ENCODE measurements around the gene NCKAP5. TPM values are rescaled to one million over a fixed set of nuclear protein-coding genes. Genes with fewer than 3 reads are reported as not detected.

The NCKAP5 gene
- polyA plus RNA-seq, 2 of the 4 experiments (the other 2 are of a cell fraction): 3.0 to 4.1 TPM

- peaks cover 24% of the 10 kb centered on the region for H3K4me1 ChIP-seq
- H3K4me2 ChIP-seq: no peak overlapping the region
- no peak for ATAC-seq
- no peak for DNase-seq (ENCODE audit: low read depth in 1 of 2, low spot score in 1 of 2)
- POLR2A ChIA-PET: no interaction called here
- no peaks in the 10 kb centered on the region for H3K9me3 ChIP-seq
- CTCF ChIA-PET: no interaction called here
- no peak for FAIRE-seq
- no peak for TF ChIP-seq ELK1 (IDR thresholded peaks at IDR 0.05; ENCODE audit: low read depth, low read length)
- no peak for TF ChIP-seq ESRRA (IDR thresholded peaks at IDR 0.05; ENCODE audit: borderline replicate concordance, low read length)
- TF ChIP-seq TP53 (CRISPR knock-in tag; IDR thresholded peaks at IDR 0.05): no peak
- TF ChIP-seq CHD2 (IDR thresholded peaks at IDR 0.05; ENCODE audit: low read length, partially characterized antibody): no peak
- TF ChIP-seq FOSL2 (IDR thresholded peaks at IDR 0.05): no peak
- no peak for TF ChIP-seq FOSL2 (CRISPR knock-in tag; IDR thresholded peaks at IDR 0.05)
- WGBS (ENCODE audit: missing lambda C conversion rate): 70% methylated on average over 1 of the region's 1 CpG
- H3K4me3 ChIP-seq: no peak overlapping the region
- H3K27ac ChIP-seq: no peak overlapping the region
Measured at GRCh38 chr2:133360882-133361281, 207.4 kb downstream of the NCKAP5 start.

- no peak for ATAC-seq
- Histone ChIP-seq H3K4me1 (peaks cover 24% of the 10 kb centered on the region), H3K27ac (no peak overlapping the region), H3K9me3 (no peaks in the 10 kb centered on the region), H3K4me2 (no peak overlapping the region), H3K4me3 (no peak overlapping the region)
- no peak for DNase-seq (ENCODE audit: low read depth in 1 of 2, low spot score in 1 of 2)
- no peak for FAIRE-seq
- WGBS (ENCODE audit: missing lambda C conversion rate): 52% methylated on average over 3 of the region's 3 CpGs
- TF ChIP-seq BHLHE40 (IDR thresholded peaks at IDR 0.05; ENCODE audit: low read depth, low read length) (no peak), HOXB5 (CRISPR knock-in tag; IDR thresholded peaks at IDR 0.05) (no peak), CTCF (IDR thresholded peaks at IDR 0.05) (no peak), SREBF2 (IDR thresholded peaks at IDR 0.05) (no peak), HEYL (CRISPR knock-in tag; IDR thresholded peaks at IDR 0.05) (no peak), ZSCAN20 (CRISPR knock-in tag; IDR thresholded peaks at IDR 0.05) (no peak), SMC3 (IDR thresholded peaks at IDR 0.05) (no peak), POLR2AphosphoS2 (conservative IDR thresholded peaks at IDR 0.05; ENCODE audit: low read length) (no peak), JUNB (IDR thresholded peaks at IDR 0.05) (no peak), PHF8 (IDR thresholded peaks at IDR 0.05; ENCODE audit: borderline replicate concordance, low read depth) (no peak), RNF2 (IDR thresholded peaks at IDR 0.05; ENCODE audit: borderline replicate concordance, low read depth) (no peak), RFX5 (IDR thresholded peaks at IDR 0.05) (no peak), ZC3H11A (IDR thresholded peaks at IDR 0.05) (no peak), CBX2 (IDR thresholded peaks at IDR 0.05; ENCODE audit: borderline replicate concordance, low read depth) (no peak)
- TF ChIP-seq, protein P1, sequence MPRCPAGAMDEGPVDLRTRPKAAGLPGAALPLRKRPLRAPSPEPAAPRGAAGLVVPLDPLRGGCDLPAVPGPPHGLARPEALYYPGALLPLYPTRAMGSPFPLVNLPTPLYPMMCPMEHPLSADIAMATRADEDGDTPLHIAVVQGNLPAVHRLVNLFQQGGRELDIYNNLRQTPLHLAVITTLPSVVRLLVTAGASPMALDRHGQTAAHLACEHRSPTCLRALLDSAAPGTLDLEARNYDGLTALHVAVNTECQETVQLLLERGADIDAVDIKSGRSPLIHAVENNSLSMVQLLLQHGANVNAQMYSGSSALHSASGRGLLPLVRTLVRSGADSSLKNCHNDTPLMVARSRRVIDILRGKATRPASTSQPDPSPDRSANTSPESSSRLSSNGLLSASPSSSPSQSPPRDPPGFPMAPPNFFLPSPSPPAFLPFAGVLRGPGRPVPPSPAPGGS (IDR thresholded peaks at IDR 0.05): no peak
- TF ChIP-seq, protein P2, sequence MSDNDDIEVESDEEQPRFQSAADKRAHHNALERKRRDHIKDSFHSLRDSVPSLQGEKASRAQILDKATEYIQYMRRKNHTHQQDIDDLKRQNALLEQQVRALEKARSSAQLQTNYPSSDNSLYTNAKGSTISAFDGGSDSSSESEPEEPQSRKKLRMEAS (IDR thresholded peaks at IDR 0.05): no peak
- ChIA-PET POLR2A (no interaction called here), CTCF (no interaction called here)
Measured at GRCh38 chr2:133360190-133360589, 208.1 kb downstream of the NCKAP5 start.

GRCh38 chr2:133352719-133353118, 215.5 kb downstream of the NCKAP5 start:
- no peaks in the 10 kb centered on the region for H3K9me3 ChIP-seq
- ChIA-PET POLR2A (no interaction called here), CTCF (interaction anchor here (1.0 to 1.2 kb wide), 2 partner anchors 12 to 27 kb away, joined by 3 to 5 read pairs; no protein-coding TSS in a partner anchor)
- H3K4me1 ChIP-seq: no peaks in the 10 kb centered on the region
- H3K27ac ChIP-seq: no peak overlapping the region
- 15% methylated on average over 1 of the region's 1 CpG for WGBS (ENCODE audit: missing lambda C conversion rate)
- no peak overlapping the region for H3K4me2 ChIP-seq
- no peak overlapping the region for H3K4me3 ChIP-seq
- ATAC-seq (no peak), FAIRE-seq (no peak), DNase-seq (ENCODE audit: low read depth in 1 of 2, low spot score in 1 of 2) (no peak)
- TF ChIP-seq, protein P1 (IDR thresholded peaks at IDR 0.05): no peak
- TF ChIP-seq CBX8 (IDR thresholded peaks at IDR 0.05): no peak
- TF ChIP-seq NR3C1 (IDR thresholded peaks at IDR 0.05): no peak
- TF ChIP-seq JUN (IDR thresholded peaks at IDR 0.05): no peak
- no peak for TF ChIP-seq SREBF2 (IDR thresholded peaks at IDR 0.05)
- TF ChIP-seq EHMT2 (IDR thresholded peaks at IDR 0.05; ENCODE audit: low read depth): no peak
- TF ChIP-seq CHD2 (IDR thresholded peaks at IDR 0.05; ENCODE audit: low read length, partially characterized antibody): no peak

All from A549 (cell line).